Fibroblast of pulmonary artery (primary cell): ENCODE data around the gene COL26A1.
"Not testable (repeated sequence)": the region's sequence is repeated elsewhere in the genome, so short reads cannot be mapped to it uniquely, and the experiment has no call there.

ENCODE experiments used
- DNase-seq: peaks from one replicate; pipeline ENCODE4 v3.0.0-alpha.2; 2010; ENCODE audit warnings: low read depth
- H3K4me3 ChIP-seq: replicated peaks from 2 replicates; pipeline ENCODE4 v1.5.1; 2011; ENCODE audit warnings: low read depth, mild to moderate bottlenecking, control low read depth, low read length, moderate library complexity
- CTCF ChIP-seq: IDR thresholded peaks from 2 replicates; pipeline ENCODE4 v1.5.1; 2011; ENCODE audit warnings: mild to moderate bottlenecking, control low read depth, low read length, inconsistent platforms; ENCODE audit errors: missing control alignments

Gene COL26A1

GRCh38 chr7:101494602-101495329 lies 132.1 kb downstream of the COL26A1 start:
- no peak for DNase-seq
- no peak for TF ChIP-seq CTCF

GRCh38 chr7:101496017-101496416 lies 133.3 kb downstream of the COL26A1 start:
- DNase-seq: no peak
- TF ChIP-seq CTCF: no peak
- H3K4me3 ChIP-seq: no peak overlapping the region

More at GRCh38 chr7:101494602-101495329, 132.1 kb downstream of the COL26A1 start:
- no peak overlapping the region for H3K4me3 ChIP-seq

- no peak for TF ChIP-seq CTCF
- DNase-seq: no peak
- no peak overlapping the region for H3K4me3 ChIP-seq
These were observed 138.7 kb downstream of the COL26A1 start for GRCh38 chr7:101501351-101501750.

- no peak overlapping the region for H3K4me3 ChIP-seq
- TF ChIP-seq CTCF: no peak
- DNase-seq: no peak
These were observed 139.9 kb downstream of the COL26A1 start for GRCh38 chr7:101502466-101503098.

- not testable (repeated sequence) for DNase-seq, H3K4me3 ChIP-seq
These were observed 142.8 kb downstream of the COL26A1 start for GRCh38 chr7:101505510-101505909.

GRCh38 chr7:101506531-101506930 lies 143.9 kb downstream of the COL26A1 start:
- H3K4me3 ChIP-seq: no peak overlapping the region
- no peak for DNase-seq
- no peak for TF ChIP-seq CTCF

GRCh38 chr7:101507327-101507726 lies 144.7 kb downstream of the COL26A1 start:
- no peak for TF ChIP-seq CTCF
- H3K4me3 ChIP-seq: no peak overlapping the region
- no peak for DNase-seq
